DOHH2 (cell line): ENCODE measurements around the gene NPAS2.

ENCODE experiments used
- CTCF ChIP-seq: fragments of 200-600 bp; sonication (generic); IDR thresholded peaks from one replicate; pipeline ENCODE4 v1.5.1; 2014; ENCODE audit warnings: antibody characterized with exemption, mild to moderate bottlenecking, low read depth, low read length; ENCODE audit not compliant: poor library complexity, severe bottlenecking
- EZH2phosphoT487 ChIP-seq: fragments of 200-600 bp; sonication (generic); IDR thresholded peaks from 2 replicates; pipeline ENCODE4 v1.6.1; 2017; ENCODE audit warnings: borderline replicate concordance, mild to moderate bottlenecking, antibody characterized with exemption, low read length, moderate library complexity, mixed read lengths

- no peak for TF ChIP-seq CTCF
- TF ChIP-seq EZH2phosphoT487, result no peak
Measured at GRCh38 chr2:100846716-100847115, 26.8 kb downstream of the NPAS2 start.
